GM18870 (cell line): ENCODE results near the gene ASTN2.
"Not testable (repeated sequence)": the region's sequence is repeated elsewhere in the genome, so short reads cannot be mapped to it uniquely, and the experiment has no call there.

Source experiments
- ATAC-seq: cut with Tn5 transposase; IDR thresholded peaks from one replicate; pipeline ENCODE4 v1.9.1; 2021; ENCODE audit warnings: moderate library complexity; ENCODE audit not compliant: unreplicated experiment

ASTN2 gene

DNA sequence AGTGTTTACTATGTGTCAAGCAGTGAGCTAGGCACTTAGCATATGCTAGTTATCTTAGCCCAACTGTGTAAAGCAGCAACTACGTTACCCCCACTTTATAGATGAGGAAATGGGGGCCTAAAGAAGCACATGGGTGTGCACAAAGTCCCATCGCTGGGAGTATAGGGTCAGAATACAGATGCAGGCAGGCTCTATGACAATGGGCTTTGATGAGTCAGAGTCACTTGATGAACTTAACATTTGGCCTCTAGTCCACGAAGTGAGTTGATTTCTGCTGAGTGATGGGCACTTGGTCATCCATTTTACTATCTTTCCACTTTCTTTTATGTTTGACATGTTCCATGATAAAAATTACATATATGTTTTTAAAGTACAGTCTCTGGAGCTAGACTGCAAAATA lies 523.4 kb downstream of the ASTN2 start:
- ATAC-seq = no peak

- ATAC-seq = not testable (repeated sequence)
Measured at GRCh38 chr9:116888476-116888875, 526.4 kb downstream of the ASTN2 start.

- ATAC-seq = no peak
Measured at GRCh38 chr9:116888066-116888465, 526.8 kb downstream of the ASTN2 start.

DNA sequence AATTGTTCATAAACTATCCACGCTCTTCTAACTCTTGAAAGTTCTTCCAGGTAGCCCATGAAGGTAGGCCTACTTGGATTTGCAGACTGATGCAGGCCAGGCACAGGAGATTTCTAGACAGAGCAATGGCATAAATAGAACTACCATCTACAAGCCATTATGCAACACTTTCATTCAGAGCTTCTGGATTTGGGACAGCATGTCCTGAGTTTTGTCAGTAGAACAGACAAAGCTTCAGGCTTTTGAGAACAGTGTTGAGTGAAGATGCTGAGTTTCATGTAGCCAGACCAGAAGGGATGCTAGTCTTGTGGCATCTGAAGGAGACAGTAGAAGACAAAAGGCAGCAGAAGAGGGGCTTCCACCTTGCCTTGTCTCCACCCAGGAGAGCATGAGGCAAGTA lies 531.2 kb downstream of the ASTN2 start:
- ATAC-seq = no peak

- ATAC-seq = no peak
Measured at GRCh38 chr9:116877072-116877471, 537.8 kb downstream of the ASTN2 start.

DNA sequence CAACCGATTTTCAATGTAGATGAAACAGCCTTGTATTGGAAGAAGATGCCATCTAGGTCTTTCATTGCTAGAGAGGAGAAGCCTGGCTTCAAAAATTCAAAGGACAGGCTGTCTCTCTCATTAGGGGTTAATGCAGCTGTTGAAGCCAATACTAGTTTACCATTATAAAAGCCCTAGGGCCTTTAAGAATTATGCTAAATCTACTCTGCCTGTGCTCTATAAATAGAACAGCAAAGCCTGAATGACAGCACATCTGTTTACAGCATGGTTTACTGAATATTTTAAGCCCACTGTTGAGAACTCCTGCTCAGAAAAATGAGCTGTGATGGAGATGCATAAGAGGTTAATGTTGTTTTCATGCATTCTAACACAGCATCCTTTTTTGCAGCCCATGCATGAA lies 539.3 kb downstream of the ASTN2 start:
- ATAC-seq = no peak

- ATAC-seq = no peak
Measured at GRCh38 chr9:116873937-116874914, 540.6 kb downstream of the ASTN2 start.

DNA sequence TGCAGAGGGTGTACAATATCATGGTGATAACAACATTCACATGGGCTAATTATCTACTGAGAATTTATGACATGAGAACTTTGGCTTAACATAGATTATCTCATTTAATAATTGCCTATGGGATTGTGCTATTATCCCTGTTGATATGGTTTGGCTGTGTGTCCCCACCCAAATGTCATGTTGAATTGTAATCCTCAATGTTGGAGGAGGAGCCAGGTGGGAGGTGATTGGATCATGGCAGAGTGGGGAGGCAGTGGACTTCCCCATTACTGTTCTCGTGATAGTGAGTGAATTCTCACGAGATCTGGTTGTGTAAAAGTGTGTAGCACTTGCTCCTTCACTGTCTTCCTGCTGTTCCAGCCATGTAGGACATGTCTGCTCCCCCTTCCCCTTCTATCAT lies 541.4 kb downstream of the ASTN2 start:
- no peak for ATAC-seq

DNA sequence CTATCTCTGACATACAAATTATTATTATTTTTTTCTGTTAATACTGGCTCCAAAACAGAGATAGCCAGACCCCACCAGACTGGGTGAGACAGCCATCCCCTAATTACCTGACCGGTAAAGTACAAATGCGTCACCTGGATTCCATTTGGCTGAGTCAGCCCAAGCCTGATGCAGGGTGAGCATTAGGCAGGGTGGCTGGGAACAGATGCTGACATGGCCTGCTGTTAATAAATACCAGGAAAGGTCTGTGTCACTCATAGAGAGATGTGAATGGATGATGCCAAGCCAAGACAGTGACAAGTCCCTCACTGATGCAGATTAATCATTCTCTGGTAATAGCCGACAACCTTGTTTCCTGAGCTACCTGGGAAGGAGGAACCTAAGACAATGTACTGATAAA lies 544.3 kb downstream of the ASTN2 start:
- ATAC-seq = no peak

- ATAC-seq = peak; percentile 82
Measured at GRCh38 chr9:116868201-116868600, 546.7 kb downstream of the ASTN2 start.

- ATAC-seq = no peak
Measured at GRCh38 chr9:116861321-116861720, 553.5 kb downstream of the ASTN2 start.

GRCh38 chr9:116860509-116861120 lies 554.2 kb downstream of the ASTN2 start:
- peak; percentile 55 for ATAC-seq

GRCh38 chr9:116859763-116860162 lies 555.1 kb downstream of the ASTN2 start:
- ATAC-seq = no peak

GRCh38 chr9:116857321-116857720 lies 557.5 kb downstream of the ASTN2 start:
- ATAC-seq = no peak

- ATAC-seq = no peak
Measured at GRCh38 chr9:116855881-116856662, 558.8 kb downstream of the ASTN2 start.

DNA sequence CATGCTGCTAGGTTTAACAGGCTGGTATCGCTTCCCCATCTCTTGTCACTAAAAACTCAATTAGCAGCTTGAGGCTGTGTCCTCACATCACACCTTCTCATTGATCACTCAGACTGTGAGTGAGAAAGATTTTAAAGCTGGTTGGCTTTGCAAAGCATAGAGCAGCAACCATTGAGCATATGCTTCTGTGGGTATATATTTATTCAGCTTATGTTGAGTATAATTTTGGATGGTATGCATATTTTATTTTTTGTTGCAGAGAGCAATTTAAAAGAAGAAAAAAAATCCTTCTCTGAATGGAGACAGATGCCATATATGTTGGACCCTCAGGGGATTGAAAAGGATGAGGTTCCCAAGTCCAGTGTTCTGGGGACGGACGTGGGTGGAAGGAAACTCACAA lies 565.1 kb downstream of the ASTN2 start:
- no peak for ATAC-seq

GRCh38 chr9:116844621-116845020 lies 570.2 kb downstream of the ASTN2 start:
- no peak for ATAC-seq

GRCh38 chr9:116843863-116844620 lies 570.8 kb downstream of the ASTN2 start:
- ATAC-seq = no peak

GRCh38 chr9:116842658-116843057 lies 572.2 kb downstream of the ASTN2 start:
- ATAC-seq = no peak

- not testable (repeated sequence) for ATAC-seq
Measured at GRCh38 chr9:116838468-116838867, 576.4 kb downstream of the ASTN2 start.
